ENCODE results near the gene HMHB1. TPM values are rescaled to one million over a fixed set of nuclear protein-coding genes. Genes with fewer than 3 reads are reported as not detected.
A peak's percentile ranks its signal among the peaks of the same experiment; 100 is the strongest.
"Not testable (repeated sequence)": the region's sequence is repeated elsewhere in the genome, so short reads cannot be mapped to it uniquely, and the experiment has no call there.

Gene HMHB1
- total RNA-seq, 5 donors from 2014 or later (not counting 1 experiment from before 2014, with no cell fraction given): not detected

DNA sequence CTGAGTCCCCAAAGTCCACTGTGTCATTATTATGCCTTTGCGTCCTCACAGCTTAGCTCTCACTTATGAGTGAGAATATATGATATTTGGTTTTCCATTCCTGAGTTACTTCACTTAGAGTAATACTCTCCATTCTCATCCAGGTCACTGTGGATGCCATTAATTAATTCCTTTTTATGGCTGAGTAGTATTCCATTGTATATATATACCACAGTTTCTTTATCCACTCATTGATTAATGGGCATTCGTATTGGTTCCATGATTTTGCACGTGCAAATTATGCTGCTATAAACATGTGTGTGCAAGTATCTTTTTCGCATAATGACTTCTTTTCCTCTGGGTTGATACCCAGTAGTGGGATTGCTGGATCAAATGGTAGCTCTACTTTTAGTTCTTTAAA lies 4.4 kb downstream of the HMHB1 start:
- H3K27me3 ChIP-seq (replicated peaks in 1 of 2; ENCODE audit: control insufficient read depth in 2 of 2, extremely low read depth in 1 of 2, insufficient read depth in 2 of 2, low read length in 1 of 2); H3K4me3 ChIP-seq (ENCODE audit: control insufficient read depth in 1 of 2, extremely low read depth in 1 of 2, low read length in 1 of 2); H3K36me3 ChIP-seq (ENCODE audit: control insufficient read depth in 2 of 2, extremely low read depth in 1 of 2, insufficient read depth in 1 of 2, low read length in 1 of 2); POLR2A ChIA-PET; ATAC-seq (replicated peaks in 1 of 4); H3K27ac Mint-ChIP-seq; H3K4me3 Mint-ChIP-seq; DNase-seq; H3K36me3 Mint-ChIP-seq; H3K27ac ChIP-seq (ENCODE audit: low read length); H3K9me3 ChIP-seq; CTCF ChIA-PET; H3K9me3 Mint-ChIP-seq: not testable (repeated sequence)
- no CpG with 5 or more reads among the region's 4 CpGs for WGBS (ENCODE audit: insufficient coverage)
- Mint-ChIP-seq H3K4me1 (peaks cover 13 to 20% (median 15%) of the 10 kb centered on the region in 3 donors), H3K27me3 (peaks cover 3 to 11% of the 10 kb centered on the region in 2 donors)
- peaks cover 0 to 10% of the 10 kb centered on the region in 2 experiments for H3K4me1 ChIP-seq (ENCODE audit: control insufficient read depth in 1 of 2, extremely low read depth in 1 of 2, insufficient read depth in 2 of 2, low read length in 2 of 2)

DNA sequence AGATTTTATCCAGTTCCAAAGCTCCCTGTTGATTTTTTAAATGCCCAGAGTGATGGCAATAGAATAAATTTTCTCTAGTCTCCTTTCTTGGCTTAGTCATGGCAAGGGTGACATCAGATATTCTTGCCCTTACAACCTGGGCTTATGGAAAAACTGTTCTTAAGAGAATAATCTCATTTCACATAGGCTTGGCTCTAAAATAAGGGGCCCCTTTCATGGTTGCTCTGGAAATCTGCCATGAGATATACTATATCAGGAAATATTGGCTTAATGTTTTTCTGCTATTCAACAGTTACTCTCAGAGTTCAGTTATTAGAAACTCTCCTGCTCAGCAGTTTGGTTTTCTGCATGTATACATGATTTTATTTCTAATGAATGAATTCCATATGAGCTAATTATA lies 7.8 kb downstream of the HMHB1 start:
- Histone ChIP-seq H3K4me1 (ENCODE audit: control insufficient read depth in 1 of 2, extremely low read depth in 1 of 2, insufficient read depth in 2 of 2, low read length in 2 of 2) (no peaks in the 10 kb centered on the region), H3K27ac (ENCODE audit: low read length) (no peak overlapping the region), H3K4me3 (ENCODE audit: control insufficient read depth in 1 of 2, extremely low read depth in 1 of 2, low read length in 1 of 2) (no peak overlapping the region), H3K9me3 (no peaks in the 10 kb centered on the region), H3K27me3 (replicated peaks in 1 of 2; ENCODE audit: control insufficient read depth in 2 of 2, extremely low read depth in 1 of 2, insufficient read depth in 2 of 2, low read length in 1 of 2) (no peaks in the 10 kb centered on the region), H3K36me3 (ENCODE audit: control insufficient read depth in 2 of 2, extremely low read depth in 1 of 2, insufficient read depth in 1 of 2, low read length in 1 of 2) (no peaks in the 10 kb centered on the region)
- H3K4me1 Mint-ChIP-seq: no peaks in the 10 kb centered on the region
- ChIA-PET CTCF (interaction anchor here (0.7 to 0.8 kb wide), 2 partner anchors 25 to 279 kb away, joined by 3 to 5 read pairs; no protein-coding TSS in a partner anchor), POLR2A (interaction anchor here in 1 of 2 donors (0.7 kb wide), 1 partner anchor 418 kb away, joined by 16 read pairs; no protein-coding TSS in a partner anchor)
- H3K4me3 Mint-ChIP-seq: no peak overlapping the region
- DNase-seq (no peak), ATAC-seq (replicated peaks in 1 of 4) (no peak)
- peaks cover 3 to 11% of the 10 kb centered on the region in 2 donors for H3K27me3 Mint-ChIP-seq
- H3K27ac Mint-ChIP-seq: no peak overlapping the region
- no peaks in the 10 kb centered on the region for H3K9me3 Mint-ChIP-seq
- H3K36me3 Mint-ChIP-seq: no peaks in the 10 kb centered on the region

DNA sequence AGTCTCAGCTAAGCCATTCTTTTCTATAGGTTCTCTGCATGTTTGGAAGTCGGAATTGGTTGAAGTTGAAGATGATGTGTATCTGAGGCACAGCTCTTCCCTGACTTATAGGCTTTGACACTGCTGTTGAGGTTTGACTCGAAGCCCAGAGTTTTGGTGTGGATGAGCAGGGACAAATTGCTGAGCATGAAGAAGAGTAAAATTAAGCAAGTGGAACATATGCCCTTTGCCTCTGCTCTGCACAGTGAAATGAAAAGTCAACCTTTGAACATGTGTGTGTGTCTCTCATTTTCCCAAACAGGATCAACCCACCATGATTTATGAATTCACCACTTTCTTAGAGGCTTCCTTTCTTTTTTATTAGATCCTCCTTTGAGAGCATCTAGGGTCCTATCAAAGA lies 8.5 kb downstream of the HMHB1 start:
- Histone ChIP-seq H3K4me1 (ENCODE audit: control insufficient read depth in 1 of 2, extremely low read depth in 1 of 2, insufficient read depth in 2 of 2, low read length in 2 of 2) (peaks cover 0 to 3% of the 10 kb centered on the region in 2 experiments), H3K27ac (ENCODE audit: low read length) (no peak overlapping the region), H3K27me3 (replicated peaks in 1 of 2; ENCODE audit: control insufficient read depth in 2 of 2, extremely low read depth in 1 of 2, insufficient read depth in 2 of 2, low read length in 1 of 2) (no peaks in the 10 kb centered on the region), H3K9me3 (no peaks in the 10 kb centered on the region), H3K4me3 (ENCODE audit: control insufficient read depth in 1 of 2, extremely low read depth in 1 of 2, low read length in 1 of 2) (no peak overlapping the region), H3K36me3 (ENCODE audit: control insufficient read depth in 2 of 2, extremely low read depth in 1 of 2, insufficient read depth in 1 of 2, low read length in 1 of 2) (no peaks in the 10 kb centered on the region)
- H3K4me3 Mint-ChIP-seq: no peak overlapping the region
- no peaks in the 10 kb centered on the region for H3K9me3 Mint-ChIP-seq
- no peaks in the 10 kb centered on the region for H3K36me3 Mint-ChIP-seq
- H3K4me1 Mint-ChIP-seq: no peaks in the 10 kb centered on the region
- DNase-seq: no peak
- H3K27ac Mint-ChIP-seq: no peak overlapping the region
- ChIA-PET CTCF (interaction anchor here (0.6 to 0.8 kb wide), 2 partner anchors 280 to 909 kb away, joined by 3 to 5 read pairs; no protein-coding TSS in a partner anchor), POLR2A (interaction anchor here in 1 of 2 donors (0.6 kb wide), 1 partner anchor 100 kb away, joined by 5 read pairs; no protein-coding TSS in a partner anchor)
- WGBS (ENCODE audit: insufficient coverage): 88% methylated on average over 1 of the region's 2 CpGs
- H3K27me3 Mint-ChIP-seq: peaks cover 3 to 11% of the 10 kb centered on the region in 2 donors
- no peak for ATAC-seq (replicated peaks in 1 of 4)

DNA sequence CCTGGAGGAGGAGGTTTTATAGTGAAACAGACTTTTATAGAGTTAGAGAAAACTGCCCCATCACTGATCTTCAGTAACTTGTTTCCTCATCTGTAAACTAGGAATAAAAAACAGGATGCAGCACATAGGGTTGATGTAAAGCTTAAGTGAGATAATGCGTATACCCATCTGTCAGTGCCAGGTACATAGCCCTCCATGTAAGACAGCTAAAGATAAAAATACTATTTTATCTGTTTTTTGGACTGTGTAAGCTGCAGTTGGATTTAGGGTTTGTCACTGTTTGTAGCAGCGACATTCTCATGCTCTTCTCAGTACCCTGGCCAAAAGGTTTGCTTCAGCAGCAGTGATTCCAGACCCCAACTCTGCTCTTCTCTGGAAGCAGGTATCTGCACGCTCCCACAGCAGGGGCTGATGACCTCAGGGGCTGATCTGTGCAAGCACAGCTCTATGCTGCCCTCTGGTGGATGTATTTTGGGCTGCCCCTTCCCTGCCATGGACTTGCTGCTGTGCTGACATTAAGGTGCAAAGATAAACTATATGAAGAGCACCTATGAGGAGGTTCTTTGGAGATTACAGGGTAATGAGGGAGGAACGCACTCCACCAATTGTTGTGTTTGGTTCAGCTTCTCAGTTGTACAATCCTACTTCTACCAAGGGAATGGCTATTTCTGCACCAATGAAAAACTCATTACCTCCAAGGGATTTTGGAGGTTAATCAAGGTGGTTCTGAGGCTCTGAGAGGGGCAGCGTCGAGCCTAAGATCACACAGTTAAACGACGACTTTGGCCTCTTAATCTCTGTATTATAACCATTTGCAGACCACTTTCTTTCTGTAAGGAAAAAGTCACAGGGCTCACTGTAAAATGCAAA lies 13.1 kb downstream of the HMHB1 start:
- 0% methylated on average over 2 of the region's 8 CpGs for WGBS (ENCODE audit: insufficient coverage)
- no peaks in the 10 kb centered on the region for H3K27me3 ChIP-seq (replicated peaks in 1 of 2; ENCODE audit: control insufficient read depth in 2 of 2, extremely low read depth in 1 of 2, insufficient read depth in 2 of 2, low read length in 1 of 2)
- ATAC-seq (replicated peaks in 1 of 4): peak; percentile 80 to 93 (median 86)
- H3K27ac ChIP-seq (ENCODE audit: low read length): no peak overlapping the region
- peak; percentile 55 to 92 (median 76) for DNase-seq
- H3K4me1 Mint-ChIP-seq: peaks cover 21 to 22% (median 21%) of the 10 kb centered on the region in 3 donors
- no peaks in the 10 kb centered on the region for H3K36me3 ChIP-seq (ENCODE audit: control insufficient read depth in 2 of 2, extremely low read depth in 1 of 2, insufficient read depth in 1 of 2, low read length in 1 of 2)
- POLR2A ChIA-PET: no interaction called here
- H3K9me3 ChIP-seq: no peaks in the 10 kb centered on the region
- H3K27me3 Mint-ChIP-seq: peaks cover 0 to 1% of the 10 kb centered on the region in 2 donors
- no peaks in the 10 kb centered on the region for H3K36me3 Mint-ChIP-seq
- H3K9me3 Mint-ChIP-seq: no peaks in the 10 kb centered on the region
- H3K4me3 ChIP-seq (ENCODE audit: control insufficient read depth in 1 of 2, extremely low read depth in 1 of 2, low read length in 1 of 2): no peak overlapping the region
- H3K4me3 Mint-ChIP-seq: no peak overlapping the region
- H3K27ac Mint-ChIP-seq: no peak overlapping the region
- peaks cover 0 to 10% of the 10 kb centered on the region in 2 experiments for H3K4me1 ChIP-seq (ENCODE audit: control insufficient read depth in 1 of 2, extremely low read depth in 1 of 2, insufficient read depth in 2 of 2, low read length in 2 of 2)
- CTCF ChIA-PET: interaction anchor here (0.6 to 2.4 kb wide), 24 partner anchors 10 to 1089 kb away, joined by 3 to 14 read pairs (median 3); partner anchors contain the start of genes KCTD16 (in 1 of the 2) and YIPF5 (in 1 of the 2)

DNA sequence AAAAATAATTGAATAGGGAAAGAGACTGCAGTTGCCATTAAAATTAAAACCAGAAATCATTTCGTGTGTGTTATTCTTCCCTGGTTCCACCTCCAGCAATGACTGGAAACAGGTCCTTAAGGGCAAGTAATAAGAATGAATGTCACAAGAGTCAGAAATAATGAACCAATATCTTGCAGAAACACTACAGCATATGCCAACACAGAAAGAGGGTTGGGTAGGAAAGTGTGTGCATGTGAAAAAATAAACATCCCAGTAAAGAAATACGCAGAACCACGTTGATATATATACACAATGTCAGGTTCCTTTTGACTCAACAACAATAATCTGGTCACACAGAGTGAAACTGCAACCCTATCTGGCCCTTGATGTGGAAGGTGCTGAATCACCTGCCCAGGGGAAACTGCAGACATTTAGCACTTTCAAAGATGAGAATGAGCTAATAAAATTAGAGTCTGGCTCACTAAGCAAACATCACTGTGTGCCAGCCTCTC lies 15.0 kb downstream of the HMHB1 start:
- ChIA-PET POLR2A (interaction anchor here in 1 of 2 donors (0.5 kb wide), 1 partner anchor 810 kb away, joined by 7 read pairs; no protein-coding TSS in a partner anchor), CTCF (interaction anchor here (0.8 to 1.7 kb wide), 6 partner anchors 9 to 906 kb away, joined by 3 to 5 read pairs (median 4); partner anchors contain the start of gene HMHB1 (in 1 of the 2))
- peak overlapping the region in 1 of 2 donors; percentile 59 for H3K27ac Mint-ChIP-seq
- H3K27me3 Mint-ChIP-seq: no peaks in the 10 kb centered on the region
- H3K4me3 ChIP-seq (ENCODE audit: control insufficient read depth in 1 of 2, extremely low read depth in 1 of 2, low read length in 1 of 2): no peak overlapping the region
- no peaks in the 10 kb centered on the region for H3K9me3 ChIP-seq
- no peaks in the 10 kb centered on the region for H3K36me3 ChIP-seq (ENCODE audit: control insufficient read depth in 2 of 2, extremely low read depth in 1 of 2, insufficient read depth in 1 of 2, low read length in 1 of 2)
- H3K4me3 Mint-ChIP-seq: no peak overlapping the region
- H3K9me3 Mint-ChIP-seq: no peaks in the 10 kb centered on the region
- peaks cover 21 to 22% (median 21%) of the 10 kb centered on the region in 3 donors for H3K4me1 Mint-ChIP-seq
- H3K36me3 Mint-ChIP-seq: no peaks in the 10 kb centered on the region
- peaks cover 0 to 10% of the 10 kb centered on the region in 2 experiments for H3K4me1 ChIP-seq (ENCODE audit: control insufficient read depth in 1 of 2, extremely low read depth in 1 of 2, insufficient read depth in 2 of 2, low read length in 2 of 2)
- no peaks in the 10 kb centered on the region for H3K27me3 ChIP-seq (replicated peaks in 1 of 2; ENCODE audit: control insufficient read depth in 2 of 2, extremely low read depth in 1 of 2, insufficient read depth in 2 of 2, low read length in 1 of 2)
- DNase-seq (no peak), ATAC-seq (replicated peaks in 1 of 4) (no peak)
- no CpG with 5 or more reads among the region's 3 CpGs for WGBS (ENCODE audit: insufficient coverage)
- H3K27ac ChIP-seq (ENCODE audit: low read length): no peak overlapping the region

DNA sequence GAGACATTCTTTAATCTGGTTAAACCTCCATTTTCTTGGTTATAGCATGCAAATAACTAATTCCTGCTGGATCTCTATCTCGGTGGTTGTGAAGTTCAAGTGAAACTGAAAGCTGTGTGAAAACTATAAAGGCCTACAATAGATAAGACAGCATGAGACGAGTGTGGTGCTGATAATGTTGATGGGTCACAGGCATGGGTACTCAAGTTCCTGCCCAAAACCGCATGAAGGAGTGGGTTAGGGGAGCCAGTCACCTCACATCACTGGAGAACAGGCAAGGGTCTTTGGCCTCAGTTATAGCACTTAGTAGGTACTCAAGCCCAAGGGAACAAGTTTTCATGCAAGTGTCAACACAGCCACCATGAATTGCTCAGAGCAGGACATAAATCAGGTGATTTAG lies 16.7 kb downstream of the HMHB1 start:
- no peaks in the 10 kb centered on the region for H3K9me3 ChIP-seq
- peak overlapping the region; percentile 50 to 70 for H3K27ac Mint-ChIP-seq
- H3K27ac ChIP-seq (ENCODE audit: low read length): no peak overlapping the region
- H3K9me3 Mint-ChIP-seq: no peaks in the 10 kb centered on the region
- peaks cover 21 to 22% (median 21%) of the 10 kb centered on the region in 3 donors for H3K4me1 Mint-ChIP-seq
- ATAC-seq (replicated peaks in 1 of 4) (peak; percentile 33 to 59 (median 46)), DNase-seq (peak in 1 of 35 experiments; percentile 32)
- no peaks in the 10 kb centered on the region for H3K27me3 Mint-ChIP-seq
- POLR2A ChIA-PET: interaction anchor here (0.6 to 0.7 kb wide), 3 partner anchors 404 to 1889 kb away, joined by 3 read pairs; no protein-coding TSS in a partner anchor
- H3K4me1 ChIP-seq (ENCODE audit: control insufficient read depth in 1 of 2, extremely low read depth in 1 of 2, insufficient read depth in 2 of 2, low read length in 2 of 2): peaks cover 0 to 10% of the 10 kb centered on the region in 2 experiments
- CTCF ChIA-PET: interaction anchor here in 1 of 2 donors (0.6 to 1.7 kb wide), 8 partner anchors 59 to 1504 kb away, joined by 3 to 10 read pairs (median 3); partner anchors contain the start of gene SPRY4
- H3K4me3 Mint-ChIP-seq: peak overlapping the region; percentile 43 to 56 (median 53)
- H3K36me3 Mint-ChIP-seq: no peaks in the 10 kb centered on the region
- 0% methylated on average over 2 of the region's 3 CpGs for WGBS (ENCODE audit: insufficient coverage)
- H3K4me3 ChIP-seq (ENCODE audit: control insufficient read depth in 1 of 2, extremely low read depth in 1 of 2, low read length in 1 of 2): no peak overlapping the region
- no peaks in the 10 kb centered on the region for H3K27me3 ChIP-seq (replicated peaks in 1 of 2; ENCODE audit: control insufficient read depth in 2 of 2, extremely low read depth in 1 of 2, insufficient read depth in 2 of 2, low read length in 1 of 2)
- no peaks in the 10 kb centered on the region for H3K36me3 ChIP-seq (ENCODE audit: control insufficient read depth in 2 of 2, extremely low read depth in 1 of 2, insufficient read depth in 1 of 2, low read length in 1 of 2)

Measured in T-cell (primary cell).